ENCODE data around the gene ZFPL1.

GRCh38 chr11:65034423-65034822 is 49.6 kb upstream of the ZFPL1 start:
- no peak for TF ChIP-seq POLR2A (IDR thresholded peaks at IDR 0.05)
- TF ChIP-seq CTCF (IDR thresholded peaks at IDR 0.05): no peak
